WTC11 (cell line): ENCODE measurements around the gene IZUMO4. TPM values are rescaled to one million over a fixed set of nuclear protein-coding genes. Genes with fewer than 3 reads are reported as not detected.

Experiments
- ATAC-seq: fragments of 200-7000 bp; cut with Tn5 transposase; 2 replicates; pipeline ENCODE4 v1.10.0; 2021; ENCODE audit warnings: mild to moderate bottlenecking, moderate library complexity
- CTCF ChIA-PET: fragments of 300-600 bp; sonication (Branson Sonifier 250); formaldehyde crosslinking; loops from one replicate; lab custom pipeline; 2021; ENCODE audit warnings: antibody characterized with exemption; lab: Charles Lee
- POLR2A ChIA-PET: fragments of 350-600 bp; sonication (Branson Sonifier 250); formaldehyde crosslinking; loops from one replicate; lab custom pipeline; 2021; ENCODE audit warnings: antibody characterized with exemption; lab: Charles Lee
- DNase-seq: peaks from one replicate; pipeline ENCODE4 v3.0.0; 2021; ENCODE audit warnings: low spot score
- H3K27ac Mint-ChIP-seq: 2 replicates; pipeline ENCODE4 v1.8.0; 2021; ENCODE audit warnings: mixed read lengths
- H3K27me3 Mint-ChIP-seq: 2 replicates; pipeline ENCODE4 v1.8.0; 2021; ENCODE audit warnings: low read depth, mild to moderate bottlenecking, moderate library complexity, mixed read lengths
- H3K36me3 Mint-ChIP-seq: 2 replicates; pipeline ENCODE4 v1.8.0; 2021; ENCODE audit warnings: mixed read lengths
- H3K4me1 Mint-ChIP-seq: 2 replicates; pipeline ENCODE4 v1.8.0; 2022; ENCODE audit warnings: mixed read lengths
- H3K4me3 Mint-ChIP-seq: 2 replicates; pipeline ENCODE4 v1.8.0; 2021; ENCODE audit warnings: mild to moderate bottlenecking, moderate library complexity, mixed read lengths
- H3K9me3 Mint-ChIP-seq: 2 replicates; pipeline ENCODE4 v1.8.0; 2021; ENCODE audit warnings: mixed read lengths
- AFF4 ChIP-seq: sonication (generic); formaldehyde crosslinking; IDR thresholded peaks from 2 replicates; pipeline ENCODE4 v1.8.1; 2023; ENCODE audit warnings: mild to moderate bottlenecking, missing genetic modification reagents, borderline replicate concordance
- ARID4B ChIP-seq: sonication (generic); formaldehyde crosslinking; IDR thresholded peaks from 2 replicates; pipeline ENCODE4 v1.8.0; 2023; ENCODE audit warnings: missing genetic modification reagents, mild to moderate bottlenecking, borderline replicate concordance
- ATF2 ChIP-seq: sonication (generic); formaldehyde crosslinking; IDR thresholded peaks from 2 replicates; pipeline ENCODE4 v1.8.1; 2022; ENCODE audit warnings: low read depth, missing genetic modification reagents, borderline replicate concordance
- ATF3 ChIP-seq: sonication (generic); formaldehyde crosslinking; conservative IDR thresholded peaks from 2 replicates; pipeline ENCODE4 v1.8.1; 2022; ENCODE audit warnings: mild to moderate bottlenecking, missing genetic modification reagents
- GRHL2 ChIP-seq: fragments of 250-450 bp; sonication (Bioruptor Pico); IDR thresholded peaks from 2 replicates; pipeline ENCODE4 v1.8.0; 2022; ENCODE audit warnings: mild to moderate bottlenecking, moderate library complexity; ENCODE audit not compliant: insufficient replicate concordance, severe bottlenecking
- IRF2 ChIP-seq: sonication (generic); formaldehyde crosslinking; IDR thresholded peaks from 2 replicates; pipeline ENCODE4 v1.8.0; 2022; ENCODE audit warnings: low read depth, missing genetic modification reagents, borderline replicate concordance
- MXD4 ChIP-seq: fragments of 250-450 bp; sonication (Bioruptor Pico); IDR thresholded peaks from 2 replicates; pipeline ENCODE4 v1.8.0; 2021; ENCODE audit warnings: mild to moderate bottlenecking, moderate library complexity, borderline replicate concordance
- MYBL2 ChIP-seq: sonication (generic); formaldehyde crosslinking; IDR thresholded peaks from 2 replicates; pipeline ENCODE4 v1.8.1; 2023; ENCODE audit warnings: mild to moderate bottlenecking, moderate library complexity, missing genetic modification reagents
- STAT6 ChIP-seq: sonication (generic); formaldehyde crosslinking; conservative IDR thresholded peaks from 2 replicates; pipeline ENCODE4 v1.8.1; 2023; ENCODE audit warnings: mild to moderate bottlenecking, low read depth, missing genetic modification reagents, moderate library complexity
- ZNF317 ChIP-seq: sonication (generic); formaldehyde crosslinking; IDR thresholded peaks from 2 replicates; pipeline ENCODE4 v1.8.1; 2023; ENCODE audit warnings: low read depth, mild to moderate bottlenecking, moderate library complexity, missing genetic modification reagents, borderline replicate concordance
- total RNA-seq: library from RNA; stranded (reverse); gene quantifications from 3 replicates; pipeline ENCODE4 v1.2.3, GENCODE V29; 2021

Gene IZUMO4
- total RNA-seq, 1 experiment from 2014 or later: 1.9 TPM

GRCh38 chr19:2109046-2109864 lies 12.5 kb downstream of the IZUMO4 start (continued):
- TF ChIP-seq MYBL2: no peak
- no peak for TF ChIP-seq AFF4 (CRISPR knock-in tag)
- TF ChIP-seq ATF3: no peak
- TF ChIP-seq ZNF317 (CRISPR knock-in tag): no peak
- no peak for TF ChIP-seq GRHL2 (CRISPR knock-in tag)
- TF ChIP-seq STAT6 (CRISPR knock-in tag): no peak

GRCh38 chr19:2110822-2111221 lies 14.1 kb downstream of the IZUMO4 start:
- peak; percentile 72 for ATAC-seq
- Mint-ChIP-seq H3K36me3 (peaks cover 66% of the 10 kb centered on the region), H3K4me1 (no peaks in the 10 kb centered on the region), H3K9me3 (peaks cover 13% of the 10 kb centered on the region), H3K4me3 (no peak overlapping the region), H3K27ac (no peak overlapping the region), H3K27me3 (no peaks in the 10 kb centered on the region)
- ChIA-PET CTCF (interaction anchor here (0.8 to 1.8 kb wide), 8 partner anchors 13 to 181 kb away, joined by 3 to 5 read pairs (median 3); no protein-coding TSS in a partner anchor), POLR2A (no interaction called here)
- peak; percentile 67 for DNase-seq
- no peak for TF ChIP-seq STAT6 (CRISPR knock-in tag)
- no peak for TF ChIP-seq MXD4 (CRISPR knock-in tag)
- TF ChIP-seq IRF2 (CRISPR knock-in tag): no peak

GRCh38 chr19:2111425-2111824 lies 14.7 kb downstream of the IZUMO4 start:
- POLR2A ChIA-PET: no interaction called here
- Mint-ChIP-seq H3K9me3 (peaks cover 8% of the 10 kb centered on the region), H3K36me3 (peaks cover 63% of the 10 kb centered on the region), H3K27me3 (no peaks in the 10 kb centered on the region), H3K4me1 (no peaks in the 10 kb centered on the region), H3K27ac (no peak overlapping the region), H3K4me3 (no peak overlapping the region)
- ATAC-seq (no peak), DNase-seq (no peak)
- CTCF ChIA-PET: interaction anchor here (0.8 to 1.8 kb wide), 6 partner anchors 16 to 181 kb away, joined by 3 to 5 read pairs (median 3); no protein-coding TSS in a partner anchor
- no peak for TF ChIP-seq ATF2 (CRISPR knock-in tag)
- TF ChIP-seq ARID4B (CRISPR knock-in tag): no peak
